NK-92 treated with Interleukin-12 subunit alpha and Interleukin-12 subunit beta, amount 100 ng/mL, for 24 hours (cell line): ENCODE measurements around the gene NTN1.

Source experiments
- DNase-seq: peaks from one replicate; lab custom pipeline; 2025; lab: John Stamatoyannopoulos, UW

NTN1 gene

DNA sequence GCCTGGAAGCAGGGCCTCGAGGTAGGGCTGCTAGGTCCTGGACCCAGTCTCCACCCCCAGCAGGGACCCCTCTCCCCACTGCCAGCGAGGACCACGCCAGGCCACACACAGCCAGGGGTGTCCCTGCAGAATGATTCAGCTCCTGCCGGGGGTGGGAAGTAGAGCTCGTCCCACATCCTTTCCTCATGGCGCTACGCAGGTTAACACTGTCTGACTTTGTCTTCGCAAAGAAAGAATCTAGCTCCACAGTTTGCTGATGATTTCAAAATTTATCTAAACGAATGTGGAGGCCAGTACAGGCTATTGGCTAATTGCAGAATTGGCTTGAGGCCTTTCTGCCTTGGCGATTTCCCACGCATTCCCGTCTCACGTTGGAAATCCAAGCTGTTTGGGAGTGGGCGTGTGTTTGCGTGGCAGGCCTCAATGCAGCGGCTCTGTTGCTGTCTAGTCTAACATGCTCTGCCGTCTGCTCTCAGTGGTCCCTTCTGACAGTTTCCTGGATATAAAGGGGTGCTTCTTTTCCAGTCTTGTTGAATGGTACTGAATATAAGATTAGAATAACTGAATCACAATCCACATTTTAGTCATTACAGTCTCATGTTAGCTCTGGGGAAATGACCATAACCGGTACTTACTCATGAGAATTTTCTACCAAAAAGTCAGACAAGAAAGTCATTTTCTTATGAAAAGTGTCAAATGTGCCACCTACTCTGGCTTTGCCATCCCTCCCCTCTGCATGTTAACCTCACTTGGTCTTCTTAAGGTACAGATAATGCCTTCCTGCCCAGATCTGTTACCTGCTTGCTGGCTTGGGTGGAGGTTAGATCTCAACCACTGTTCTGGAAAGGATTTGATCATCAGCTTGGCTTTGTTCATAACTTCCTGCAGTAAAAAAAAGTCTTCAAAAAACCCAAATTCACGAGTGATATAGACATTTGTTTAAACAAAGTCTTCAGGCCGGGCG lies 252.4 kb downstream of the NTN1 start:
- DNase-seq = no peak

- DNase-seq = no peak
These were observed 253.7 kb downstream of the NTN1 start for GRCh38 chr17:9274973-9275372.

DNA sequence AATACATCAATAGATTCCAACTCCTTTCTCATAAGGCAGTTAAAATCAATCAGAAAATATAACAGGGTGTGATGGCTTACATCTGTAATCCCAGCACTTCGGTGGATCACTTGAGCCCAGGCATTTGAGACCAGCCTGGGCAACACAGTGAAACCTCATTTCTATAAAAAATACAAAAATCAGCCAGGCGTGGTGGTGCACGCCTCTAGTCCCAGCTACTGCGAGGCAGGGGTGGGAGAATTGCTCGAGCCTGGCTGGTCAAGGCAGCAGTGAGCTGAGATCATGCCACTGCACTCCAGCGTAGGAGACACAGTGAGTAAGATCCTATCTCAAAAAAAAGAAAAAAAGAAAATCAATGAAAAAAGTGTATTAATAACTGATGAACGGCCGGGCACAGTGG lies 258.6 kb downstream of the NTN1 start:
- no peak for DNase-seq

GRCh38 chr17:9283909-9284308 lies 262.6 kb downstream of the NTN1 start:
- no peak for DNase-seq

- no peak for DNase-seq
These were observed 263.6 kb downstream of the NTN1 start for GRCh38 chr17:9284884-9285283.

DNA sequence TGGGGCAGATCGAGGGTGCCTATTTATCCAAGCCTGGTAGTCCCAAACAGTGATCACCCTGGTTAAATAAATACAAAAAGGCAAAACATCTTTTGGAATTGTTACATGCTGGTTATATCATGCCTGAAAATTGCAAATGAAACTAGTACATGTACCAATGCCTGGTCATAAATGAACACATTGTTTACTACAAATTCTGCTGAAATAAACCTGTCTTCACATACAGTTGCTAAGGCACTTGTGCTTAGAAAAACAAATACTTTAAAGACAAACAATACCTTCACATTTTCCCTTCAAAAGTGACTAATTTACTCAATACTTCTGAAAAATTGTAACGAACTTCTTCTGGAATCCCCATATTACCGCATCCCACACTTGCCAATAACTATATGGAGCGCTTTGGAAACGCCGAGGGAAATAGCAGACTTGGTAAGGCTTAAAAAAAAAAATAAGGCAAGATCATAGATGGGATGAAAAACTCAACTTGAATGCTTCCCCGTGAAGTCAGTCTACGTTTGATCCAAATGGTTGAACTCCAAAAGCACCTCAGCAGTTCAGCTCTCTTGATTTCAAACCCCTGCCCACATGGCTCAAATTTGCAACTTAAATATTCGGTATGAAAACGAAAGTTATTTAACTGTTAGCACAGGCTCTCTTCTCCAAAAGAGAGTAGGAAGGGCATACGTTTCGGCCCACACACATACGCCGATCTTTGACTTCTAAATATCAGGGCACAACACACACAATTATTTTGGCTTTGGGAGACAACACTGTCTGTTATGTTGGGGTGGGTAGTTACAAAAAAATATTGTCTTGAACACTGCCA lies 264.5 kb downstream of the NTN1 start:
- no peak for DNase-seq

DNA sequence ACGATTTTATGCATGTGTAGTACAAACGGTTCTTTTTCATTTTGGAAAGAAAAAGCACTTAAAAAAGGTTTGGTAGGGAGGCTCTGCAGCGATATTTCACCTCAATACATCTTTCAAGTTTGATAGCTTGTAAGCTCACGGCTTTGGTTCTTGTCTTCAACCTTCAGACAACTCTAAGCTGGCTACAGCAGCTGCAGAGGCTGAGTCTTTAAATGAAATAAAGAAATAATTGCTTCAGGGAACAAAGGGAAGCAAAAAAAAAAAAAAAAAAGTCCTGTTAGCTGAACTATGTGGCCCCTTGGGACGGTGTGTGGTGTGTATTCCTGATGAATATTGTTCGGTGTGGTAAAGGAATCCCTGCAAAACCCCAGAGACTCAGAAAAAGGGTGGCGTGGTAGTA lies 265.1 kb downstream of the NTN1 start:
- no peak for DNase-seq

GRCh38 chr17:9287306-9287705 lies 266.0 kb downstream of the NTN1 start:
- DNase-seq = no peak

- no peak for DNase-seq
These were observed 268.9 kb downstream of the NTN1 start for GRCh38 chr17:9290226-9290613.

- DNase-seq = no peak
These were observed 270.7 kb downstream of the NTN1 start for GRCh38 chr17:9291912-9292560.

DNA sequence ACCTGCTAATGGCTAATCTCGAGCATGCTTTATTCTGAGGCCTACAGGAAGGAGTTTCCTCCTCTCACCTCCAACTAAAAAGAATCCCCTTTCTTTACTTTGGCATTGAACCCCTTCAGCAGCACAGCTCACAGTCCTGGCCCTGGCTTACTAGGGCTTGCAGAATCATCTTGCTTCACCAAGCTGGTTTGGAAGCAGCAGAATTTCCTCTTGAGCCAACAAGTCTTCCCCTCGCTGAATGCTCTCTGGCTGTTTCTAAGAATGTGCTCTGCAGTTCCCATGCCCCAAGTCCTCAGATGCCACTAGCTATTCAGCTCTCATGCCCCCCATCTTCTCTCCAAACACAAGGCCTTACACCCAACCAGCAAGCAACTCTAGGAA lies 271.2 kb downstream of the NTN1 start:
- DNase-seq = no peak
